WTC11 (cell line): ENCODE results near the gene FEM1B. TPM values are rescaled to one million over a fixed set of nuclear protein-coding genes. Genes with fewer than 3 reads are reported as not detected.

ENCODE experiments used
- ATAC-seq: fragments of 200-7000 bp; cut with Tn5 transposase; 2 replicates; pipeline ENCODE4 v1.10.0; 2021; ENCODE audit warnings: mild to moderate bottlenecking, moderate library complexity
- CTCF ChIA-PET: fragments of 300-600 bp; sonication (Branson Sonifier 250); formaldehyde crosslinking; loops from one replicate; lab custom pipeline; 2021; ENCODE audit warnings: antibody characterized with exemption; lab: Charles Lee
- POLR2A ChIA-PET: fragments of 350-600 bp; sonication (Branson Sonifier 250); formaldehyde crosslinking; loops from one replicate; lab custom pipeline; 2021; ENCODE audit warnings: antibody characterized with exemption; lab: Charles Lee
- DNase-seq: peaks from one replicate; pipeline ENCODE4 v3.0.0; 2021; ENCODE audit warnings: low spot score
- H3K27ac Mint-ChIP-seq: 2 replicates; pipeline ENCODE4 v1.8.0; 2021; ENCODE audit warnings: mixed read lengths
- H3K27me3 Mint-ChIP-seq: 2 replicates; pipeline ENCODE4 v1.8.0; 2021; ENCODE audit warnings: low read depth, mild to moderate bottlenecking, moderate library complexity, mixed read lengths
- H3K36me3 Mint-ChIP-seq: 2 replicates; pipeline ENCODE4 v1.8.0; 2021; ENCODE audit warnings: mixed read lengths
- H3K4me1 Mint-ChIP-seq: 2 replicates; pipeline ENCODE4 v1.8.0; 2022; ENCODE audit warnings: mixed read lengths
- H3K4me3 Mint-ChIP-seq: 2 replicates; pipeline ENCODE4 v1.8.0; 2021; ENCODE audit warnings: mild to moderate bottlenecking, moderate library complexity, mixed read lengths
- H3K9me3 Mint-ChIP-seq: 2 replicates; pipeline ENCODE4 v1.8.0; 2021; ENCODE audit warnings: mixed read lengths
- ATF6 ChIP-seq: sonication (generic); formaldehyde crosslinking; IDR thresholded peaks from 2 replicates; pipeline ENCODE4 v1.8.1; 2023; ENCODE audit warnings: mild to moderate bottlenecking, missing genetic modification reagents
- CBFB ChIP-seq: sonication (generic); formaldehyde crosslinking; IDR thresholded peaks from 2 replicates; pipeline ENCODE4 v1.8.1; 2022; ENCODE audit warnings: mild to moderate bottlenecking, low read depth, missing genetic modification reagents
- E2F1 ChIP-seq: sonication (generic); formaldehyde crosslinking; IDR thresholded peaks from 2 replicates; pipeline ENCODE4 v1.8.0; 2022; ENCODE audit warnings: mild to moderate bottlenecking, missing genetic modification reagents
- ELF4 ChIP-seq: sonication (generic); formaldehyde crosslinking; IDR thresholded peaks from 2 replicates; pipeline ENCODE4 v1.8.1; 2022; ENCODE audit warnings: low read depth, mild to moderate bottlenecking, moderate library complexity, missing genetic modification reagents
- GRHL2 ChIP-seq: fragments of 250-450 bp; sonication (Bioruptor Pico); IDR thresholded peaks from 2 replicates; pipeline ENCODE4 v1.8.0; 2022; ENCODE audit warnings: mild to moderate bottlenecking, moderate library complexity; ENCODE audit not compliant: insufficient replicate concordance, severe bottlenecking
- GTF2I ChIP-seq: fragments of 250-450 bp; sonication (Bioruptor Pico); conservative IDR thresholded peaks from 2 replicates; pipeline ENCODE4 v1.4.0; 2021; ENCODE audit warnings: mild to moderate bottlenecking
- JUN ChIP-seq: sonication (generic); formaldehyde crosslinking; IDR thresholded peaks from 2 replicates; pipeline ENCODE4 v1.8.0; 2023; ENCODE audit warnings: mild to moderate bottlenecking, missing genetic modification reagents
- MAX ChIP-seq: sonication (generic); formaldehyde crosslinking; IDR thresholded peaks from 2 replicates; pipeline ENCODE4 v1.8.0; 2022; ENCODE audit warnings: mild to moderate bottlenecking, missing genetic modification reagents
- MXD4 ChIP-seq: fragments of 250-450 bp; sonication (Bioruptor Pico); IDR thresholded peaks from 2 replicates; pipeline ENCODE4 v1.8.0; 2021; ENCODE audit warnings: mild to moderate bottlenecking, moderate library complexity, borderline replicate concordance
- NR2C2 ChIP-seq: sonication (generic); formaldehyde crosslinking; IDR thresholded peaks from 2 replicates; pipeline ENCODE4 v1.8.0; 2022; ENCODE audit warnings: mild to moderate bottlenecking, missing genetic modification reagents
- ZBTB43 ChIP-seq: sonication (generic); formaldehyde crosslinking; IDR thresholded peaks from 2 replicates; pipeline ENCODE4 v1.8.1; 2023; ENCODE audit warnings: mild to moderate bottlenecking, missing genetic modification reagents
- ZNF121 ChIP-seq: sonication (generic); formaldehyde crosslinking; IDR thresholded peaks from 2 replicates; pipeline ENCODE4 v1.8.0; 2023; ENCODE audit warnings: missing genetic modification reagents
- ZNF232 ChIP-seq: sonication (generic); formaldehyde crosslinking; IDR thresholded peaks from 2 replicates; pipeline ENCODE4 v1.8.0; 2022; ENCODE audit warnings: mild to moderate bottlenecking, missing genetic modification reagents
- ZNF512 ChIP-seq: sonication (generic); formaldehyde crosslinking; IDR thresholded peaks from 2 replicates; pipeline ENCODE4 v1.8.1; 2022; ENCODE audit warnings: missing genetic modification reagents, borderline replicate concordance
- total RNA-seq: library from RNA; stranded (reverse); gene quantifications from 3 replicates; pipeline ENCODE4 v1.2.3, GENCODE V29; 2021
- TF ChIP-seq, protein P1 (sequence below): sonication (generic); formaldehyde crosslinking; IDR thresholded peaks from 2 replicates; pipeline ENCODE4 v1.8.0; 2023; ENCODE audit warnings: missing genetic modification reagents, mild to moderate bottlenecking, borderline replicate concordance
- TF ChIP-seq, protein P2 (sequence below): sonication (generic); formaldehyde crosslinking; IDR thresholded peaks from 2 replicates; pipeline ENCODE4 v1.8.1; 2023; ENCODE audit warnings: mild to moderate bottlenecking, missing genetic modification reagents, moderate library complexity
- TF ChIP-seq, protein P3 (sequence below): sonication (generic); formaldehyde crosslinking; IDR thresholded peaks from 2 replicates; pipeline ENCODE4 v1.8.1; 2023; ENCODE audit warnings: mild to moderate bottlenecking, missing genetic modification reagents, borderline replicate concordance
- TF ChIP-seq, protein P4 (sequence below): fragments of 250-450 bp; sonication (Bioruptor Pico); IDR thresholded peaks from 2 replicates; pipeline ENCODE4 v2.1.2; 2022; ENCODE audit warnings: mild to moderate bottlenecking, moderate library complexity

The FEM1B gene
- total RNA-seq, 1 experiment from 2014 or later: 64.8 TPM

DNA sequence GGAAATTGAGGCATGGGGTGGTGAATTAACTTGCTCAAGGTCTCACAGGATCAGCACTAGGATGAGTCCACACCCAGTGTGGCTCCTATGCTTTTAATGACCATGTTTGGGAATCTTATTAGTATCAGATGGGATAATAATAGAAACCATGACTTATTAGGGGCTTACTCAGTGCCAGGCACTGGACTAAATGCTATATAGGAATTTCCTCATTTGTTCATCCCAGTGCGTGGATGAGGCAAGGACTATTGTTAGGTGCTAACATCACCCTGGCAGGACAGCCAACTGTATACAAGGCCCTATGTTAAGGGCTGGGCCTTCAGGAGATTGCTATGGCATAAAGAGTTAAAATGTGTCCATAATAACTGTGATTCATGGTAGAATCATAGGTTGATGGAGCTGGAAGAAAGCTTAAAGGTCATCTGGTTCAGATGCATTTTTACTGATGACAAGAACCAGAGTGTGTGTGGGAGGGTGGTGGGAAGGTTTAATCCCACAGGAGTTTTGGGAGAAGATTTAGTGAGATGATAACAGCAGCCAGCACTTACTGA, 4.7 kb upstream of the FEM1B start:
- Mint-ChIP-seq H3K9me3 (no peaks in the 10 kb centered on the region), H3K27ac (no peak overlapping the region), H3K4me3 (no peak overlapping the region), H3K4me1 (peaks cover 30% of the 10 kb centered on the region), H3K27me3 (no peaks in the 10 kb centered on the region), H3K36me3 (no peaks in the 10 kb centered on the region)
- TF ChIP-seq E2F1 (no peak), ZNF512 (CRISPR knock-in tag) (no peak), GRHL2 (CRISPR knock-in tag) (no peak), NR2C2 (CRISPR knock-in tag) (no peak), JUN (CRISPR knock-in tag) (no peak), ZNF121 (CRISPR knock-in tag) (no peak), ZNF232 (CRISPR knock-in tag) (no peak), MAX (CRISPR knock-in tag) (no peak), MXD4 (CRISPR knock-in tag) (no peak), ATF6 (CRISPR knock-in tag) (no peak), ELF4 (CRISPR knock-in tag) (no peak), CBFB (CRISPR knock-in tag) (no peak), GTF2I (CRISPR knock-in tag) (no peak), ZBTB43 (CRISPR knock-in tag) (no peak)
- TF ChIP-seq, protein P1, sequence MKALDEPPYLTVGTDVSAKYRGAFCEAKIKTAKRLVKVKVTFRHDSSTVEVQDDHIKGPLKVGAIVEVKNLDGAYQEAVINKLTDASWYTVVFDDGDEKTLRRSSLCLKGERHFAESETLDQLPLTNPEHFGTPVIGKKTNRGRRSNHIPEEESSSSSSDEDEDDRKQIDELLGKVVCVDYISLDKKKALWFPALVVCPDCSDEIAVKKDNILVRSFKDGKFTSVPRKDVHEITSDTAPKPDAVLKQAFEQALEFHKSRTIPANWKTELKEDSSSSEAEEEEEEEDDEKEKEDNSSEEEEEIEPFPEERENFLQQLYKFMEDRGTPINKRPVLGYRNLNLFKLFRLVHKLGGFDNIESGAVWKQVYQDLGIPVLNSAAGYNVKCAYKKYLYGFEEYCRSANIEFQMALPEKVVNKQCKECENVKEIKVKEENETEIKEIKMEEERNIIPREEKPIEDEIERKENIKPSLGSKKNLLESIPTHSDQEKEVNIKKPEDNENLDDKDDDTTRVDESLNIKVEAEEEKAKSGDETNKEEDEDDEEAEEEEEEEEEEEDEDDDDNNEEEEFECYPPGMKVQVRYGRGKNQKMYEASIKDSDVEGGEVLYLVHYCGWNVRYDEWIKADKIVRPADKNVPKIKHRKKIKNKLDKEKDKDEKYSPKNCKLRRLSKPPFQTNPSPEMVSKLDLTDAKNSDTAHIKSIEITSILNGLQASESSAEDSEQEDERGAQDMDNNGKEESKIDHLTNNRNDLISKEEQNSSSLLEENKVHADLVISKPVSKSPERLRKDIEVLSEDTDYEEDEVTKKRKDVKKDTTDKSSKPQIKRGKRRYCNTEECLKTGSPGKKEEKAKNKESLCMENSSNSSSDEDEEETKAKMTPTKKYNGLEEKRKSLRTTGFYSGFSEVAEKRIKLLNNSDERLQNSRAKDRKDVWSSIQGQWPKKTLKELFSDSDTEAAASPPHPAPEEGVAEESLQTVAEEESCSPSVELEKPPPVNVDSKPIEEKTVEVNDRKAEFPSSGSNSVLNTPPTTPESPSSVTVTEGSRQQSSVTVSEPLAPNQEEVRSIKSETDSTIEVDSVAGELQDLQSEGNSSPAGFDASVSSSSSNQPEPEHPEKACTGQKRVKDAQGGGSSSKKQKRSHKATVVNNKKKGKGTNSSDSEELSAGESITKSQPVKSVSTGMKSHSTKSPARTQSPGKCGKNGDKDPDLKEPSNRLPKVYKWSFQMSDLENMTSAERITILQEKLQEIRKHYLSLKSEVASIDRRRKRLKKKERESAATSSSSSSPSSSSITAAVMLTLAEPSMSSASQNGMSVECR (CRISPR knock-in tag): no peak
- TF ChIP-seq, protein P2, sequence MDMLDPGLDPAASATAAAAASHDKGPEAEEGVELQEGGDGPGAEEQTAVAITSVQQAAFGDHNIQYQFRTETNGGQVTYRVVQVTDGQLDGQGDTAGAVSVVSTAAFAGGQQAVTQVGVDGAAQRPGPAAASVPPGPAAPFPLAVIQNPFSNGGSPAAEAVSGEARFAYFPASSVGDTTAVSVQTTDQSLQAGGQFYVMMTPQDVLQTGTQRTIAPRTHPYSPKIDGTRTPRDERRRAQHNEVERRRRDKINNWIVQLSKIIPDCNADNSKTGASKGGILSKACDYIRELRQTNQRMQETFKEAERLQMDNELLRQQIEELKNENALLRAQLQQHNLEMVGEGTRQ: no peak
- TF ChIP-seq, protein P3, sequence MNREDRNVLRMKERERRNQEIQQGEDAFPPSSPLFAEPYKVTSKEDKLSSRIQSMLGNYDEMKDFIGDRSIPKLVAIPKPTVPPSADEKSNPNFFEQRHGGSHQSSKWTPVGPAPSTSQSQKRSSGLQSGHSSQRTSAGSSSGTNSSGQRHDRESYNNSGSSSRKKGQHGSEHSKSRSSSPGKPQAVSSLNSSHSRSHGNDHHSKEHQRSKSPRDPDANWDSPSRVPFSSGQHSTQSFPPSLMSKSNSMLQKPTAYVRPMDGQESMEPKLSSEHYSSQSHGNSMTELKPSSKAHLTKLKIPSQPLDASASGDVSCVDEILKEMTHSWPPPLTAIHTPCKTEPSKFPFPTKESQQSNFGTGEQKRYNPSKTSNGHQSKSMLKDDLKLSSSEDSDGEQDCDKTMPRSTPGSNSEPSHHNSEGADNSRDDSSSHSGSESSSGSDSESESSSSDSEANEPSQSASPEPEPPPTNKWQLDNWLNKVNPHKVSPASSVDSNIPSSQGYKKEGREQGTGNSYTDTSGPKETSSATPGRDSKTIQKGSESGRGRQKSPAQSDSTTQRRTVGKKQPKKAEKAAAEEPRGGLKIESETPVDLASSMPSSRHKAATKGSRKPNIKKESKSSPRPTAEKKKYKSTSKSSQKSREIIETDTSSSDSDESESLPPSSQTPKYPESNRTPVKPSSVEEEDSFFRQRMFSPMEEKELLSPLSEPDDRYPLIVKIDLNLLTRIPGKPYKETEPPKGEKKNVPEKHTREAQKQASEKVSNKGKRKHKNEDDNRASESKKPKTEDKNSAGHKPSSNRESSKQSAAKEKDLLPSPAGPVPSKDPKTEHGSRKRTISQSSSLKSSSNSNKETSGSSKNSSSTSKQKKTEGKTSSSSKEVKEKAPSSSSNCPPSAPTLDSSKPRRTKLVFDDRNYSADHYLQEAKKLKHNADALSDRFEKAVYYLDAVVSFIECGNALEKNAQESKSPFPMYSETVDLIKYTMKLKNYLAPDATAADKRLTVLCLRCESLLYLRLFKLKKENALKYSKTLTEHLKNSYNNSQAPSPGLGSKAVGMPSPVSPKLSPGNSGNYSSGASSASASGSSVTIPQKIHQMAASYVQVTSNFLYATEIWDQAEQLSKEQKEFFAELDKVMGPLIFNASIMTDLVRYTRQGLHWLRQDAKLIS (CRISPR knock-in tag): no peak
- TF ChIP-seq, protein P4, sequence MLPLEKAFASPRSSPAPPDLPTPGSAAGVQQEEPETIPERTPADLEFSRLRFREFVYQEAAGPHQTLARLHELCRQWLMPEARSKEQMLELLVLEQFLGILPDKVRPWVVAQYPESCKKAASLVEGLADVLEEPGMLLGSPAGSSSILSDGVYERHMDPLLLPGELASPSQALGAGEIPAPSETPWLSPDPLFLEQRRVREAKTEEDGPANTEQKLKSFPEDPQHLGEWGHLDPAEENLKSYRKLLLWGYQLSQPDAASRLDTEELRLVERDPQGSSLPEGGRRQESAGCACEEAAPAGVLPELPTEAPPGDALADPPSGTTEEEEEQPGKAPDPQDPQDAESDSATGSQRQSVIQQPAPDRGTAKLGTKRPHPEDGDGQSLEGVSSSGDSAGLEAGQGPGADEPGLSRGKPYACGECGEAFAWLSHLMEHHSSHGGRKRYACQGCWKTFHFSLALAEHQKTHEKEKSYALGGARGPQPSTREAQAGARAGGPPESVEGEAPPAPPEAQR: no peak
- ChIA-PET POLR2A (no interaction called here), CTCF (interaction anchor here (1.2 to 2.5 kb wide), 2 partner anchors 20 to 32 kb away, joined by 3 to 12 read pairs; no protein-coding TSS in a partner anchor)
- DNase-seq: no peak
- no peak for ATAC-seq
